ENCODE results near the gene XPR1. TPM values are rescaled to one million over a fixed set of nuclear protein-coding genes. Genes with fewer than 3 reads are reported as not detected.

XPR1 gene
- total RNA-seq, 1 donor from 2014 or later, result 71.8 TPM

DNA sequence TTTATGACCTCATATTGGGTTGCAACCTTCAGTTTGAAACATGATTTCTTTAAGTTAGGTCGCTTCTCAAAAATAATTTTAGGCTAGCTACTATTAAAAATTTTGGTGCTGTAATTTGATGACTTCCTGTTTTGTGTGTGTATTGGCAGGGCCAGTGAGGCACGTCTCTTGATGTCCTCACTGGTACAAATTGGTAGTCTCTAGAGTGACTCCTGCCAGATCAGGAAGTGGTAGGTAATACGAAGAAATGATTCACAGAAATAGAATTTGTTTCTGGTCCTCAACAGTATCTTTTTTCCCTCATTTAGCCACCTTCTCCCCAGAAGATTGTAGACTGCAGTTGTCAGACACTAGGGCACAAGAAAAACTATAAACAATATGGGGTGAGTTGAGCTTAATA is 160.0 kb downstream of the XPR1 start:
- Mint-ChIP-seq H3K27me3 (ENCODE audit: unreplicated experiment) (peaks cover 3% of the 10 kb centered on the region), H3K4me3 (ENCODE audit: unreplicated experiment) (no peak overlapping the region), H3K9me3 (ENCODE audit: unreplicated experiment) (no peaks in the 10 kb centered on the region), H3K27ac (ENCODE audit: unreplicated experiment) (no peak overlapping the region), H3K36me3 (ENCODE audit: low read depth, unreplicated experiment) (peaks cover 11% of the 10 kb centered on the region), H3K4me1 (ENCODE audit: unreplicated experiment) (peaks cover 24% of the 10 kb centered on the region)
- TF ChIP-seq, protein P1, sequence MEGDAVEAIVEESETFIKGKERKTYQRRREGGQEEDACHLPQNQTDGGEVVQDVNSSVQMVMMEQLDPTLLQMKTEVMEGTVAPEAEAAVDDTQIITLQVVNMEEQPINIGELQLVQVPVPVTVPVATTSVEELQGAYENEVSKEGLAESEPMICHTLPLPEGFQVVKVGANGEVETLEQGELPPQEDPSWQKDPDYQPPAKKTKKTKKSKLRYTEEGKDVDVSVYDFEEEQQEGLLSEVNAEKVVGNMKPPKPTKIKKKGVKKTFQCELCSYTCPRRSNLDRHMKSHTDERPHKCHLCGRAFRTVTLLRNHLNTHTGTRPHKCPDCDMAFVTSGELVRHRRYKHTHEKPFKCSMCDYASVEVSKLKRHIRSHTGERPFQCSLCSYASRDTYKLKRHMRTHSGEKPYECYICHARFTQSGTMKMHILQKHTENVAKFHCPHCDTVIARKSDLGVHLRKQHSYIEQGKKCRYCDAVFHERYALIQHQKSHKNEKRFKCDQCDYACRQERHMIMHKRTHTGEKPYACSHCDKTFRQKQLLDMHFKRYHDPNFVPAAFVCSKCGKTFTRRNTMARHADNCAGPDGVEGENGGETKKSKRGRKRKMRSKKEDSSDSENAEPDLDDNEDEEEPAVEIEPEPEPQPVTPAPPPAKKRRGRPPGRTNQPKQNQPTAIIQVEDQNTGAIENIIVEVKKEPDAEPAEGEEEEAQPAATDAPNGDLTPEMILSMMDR (IDR thresholded peaks at IDR 0.05; ENCODE audit: unreplicated experiment), result no peak
- DNase-seq (ENCODE audit: low spot score), result no peak

DNA sequence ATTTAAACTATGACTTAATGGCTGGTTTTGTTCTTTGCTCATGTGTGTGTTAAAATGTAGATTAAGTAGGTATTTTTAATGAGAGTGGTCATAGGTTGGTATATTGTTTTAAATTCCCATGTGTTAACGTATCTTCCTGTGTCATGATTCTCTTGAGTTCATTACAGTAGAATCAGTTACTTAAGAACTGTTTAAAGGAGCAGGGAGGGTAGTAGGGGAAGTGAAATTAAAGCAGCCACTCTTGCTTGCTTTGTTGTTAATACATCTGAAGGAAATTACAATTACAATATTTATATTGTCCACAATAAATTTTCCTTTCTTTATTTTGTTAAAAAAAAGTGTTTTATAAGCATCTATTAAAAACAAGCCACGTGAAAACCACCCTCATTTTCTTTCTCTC is 161.6 kb downstream of the XPR1 start:
- TF ChIP-seq, protein P1 (IDR thresholded peaks at IDR 0.05; ENCODE audit: unreplicated experiment), result no peak
- Mint-ChIP-seq H3K4me1 (ENCODE audit: unreplicated experiment) (peaks cover 25% of the 10 kb centered on the region), H3K36me3 (ENCODE audit: low read depth, unreplicated experiment) (peaks cover 11% of the 10 kb centered on the region), H3K27ac (ENCODE audit: unreplicated experiment) (no peak overlapping the region), H3K9me3 (ENCODE audit: unreplicated experiment) (no peaks in the 10 kb centered on the region), H3K27me3 (ENCODE audit: unreplicated experiment) (peaks cover 3% of the 10 kb centered on the region), H3K4me3 (ENCODE audit: unreplicated experiment) (no peak overlapping the region)
- no peak for DNase-seq (ENCODE audit: low spot score)

DNA sequence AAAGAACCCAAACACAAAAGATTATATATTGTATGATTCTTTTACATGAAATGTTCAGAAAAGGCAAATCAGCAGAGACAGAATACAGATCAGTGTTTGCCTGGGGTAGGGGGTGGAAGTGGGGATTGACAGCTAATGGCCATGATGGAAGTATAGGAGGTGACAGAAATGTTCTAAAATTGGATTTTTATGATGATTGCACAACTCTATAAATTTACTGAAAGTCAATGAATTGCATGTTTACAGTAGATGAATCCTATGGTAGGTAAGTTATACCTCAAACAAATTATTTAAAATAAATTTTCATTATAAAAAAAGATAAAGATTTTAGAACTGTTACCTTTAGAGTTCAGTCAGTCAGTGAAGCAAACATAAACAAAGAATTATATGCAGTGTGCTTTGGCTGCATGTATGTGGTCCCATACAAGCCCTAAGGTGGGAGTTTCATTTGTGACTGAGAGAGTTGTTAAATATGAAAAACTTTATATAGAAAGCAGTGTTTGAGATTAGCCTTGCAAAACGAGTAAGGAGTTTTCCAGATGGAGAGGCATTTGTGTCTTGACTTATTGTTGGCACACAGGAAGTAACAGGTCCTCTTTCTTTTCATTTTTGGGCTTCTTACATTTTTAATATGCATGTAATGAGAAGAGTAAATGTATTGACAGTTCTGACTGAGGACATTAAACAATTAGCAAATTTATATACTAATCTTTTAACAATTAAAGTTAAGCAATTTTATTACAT is 165.2 kb downstream of the XPR1 start:
- Mint-ChIP-seq H3K36me3 (ENCODE audit: low read depth, unreplicated experiment) (no peaks in the 10 kb centered on the region), H3K4me1 (ENCODE audit: unreplicated experiment) (peaks cover 40% of the 10 kb centered on the region), H3K27ac (ENCODE audit: unreplicated experiment) (no peak overlapping the region), H3K9me3 (ENCODE audit: unreplicated experiment) (no peaks in the 10 kb centered on the region), H3K27me3 (ENCODE audit: unreplicated experiment) (peaks cover 3% of the 10 kb centered on the region), H3K4me3 (ENCODE audit: unreplicated experiment) (no peak overlapping the region)
- TF ChIP-seq, protein P1 (IDR thresholded peaks at IDR 0.05; ENCODE audit: unreplicated experiment), result no peak
- DNase-seq (ENCODE audit: low spot score), result no peak

DNA sequence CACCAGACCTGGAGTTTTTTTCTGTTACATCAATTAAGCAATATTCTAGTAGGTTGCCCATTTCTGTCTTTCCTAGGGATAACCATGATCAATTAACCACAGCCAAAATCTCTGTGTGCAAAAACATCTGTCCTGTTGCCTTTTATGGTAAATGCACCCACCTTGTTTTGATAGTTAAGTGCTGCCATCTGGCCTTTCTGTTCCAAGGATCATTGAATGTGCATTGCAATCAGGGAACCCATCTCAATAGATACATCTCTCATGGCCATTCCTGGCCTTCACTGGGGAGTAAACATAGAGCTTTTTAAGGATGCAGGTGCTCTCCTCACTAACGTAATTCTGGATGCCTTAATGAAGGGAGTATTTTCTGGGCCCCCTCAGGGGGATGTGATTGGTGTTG is 169.1 kb downstream of the XPR1 start:
- no peak overlapping the region for H3K27ac Mint-ChIP-seq (ENCODE audit: unreplicated experiment)
- no peaks in the 10 kb centered on the region for H3K36me3 Mint-ChIP-seq (ENCODE audit: low read depth, unreplicated experiment)
- peaks cover 3% of the 10 kb centered on the region for H3K27me3 Mint-ChIP-seq (ENCODE audit: unreplicated experiment)
- no peak overlapping the region for H3K4me3 Mint-ChIP-seq (ENCODE audit: unreplicated experiment)
- no peak for DNase-seq (ENCODE audit: low spot score)
- TF ChIP-seq, protein P1 (IDR thresholded peaks at IDR 0.05; ENCODE audit: unreplicated experiment), result no peak
- H3K9me3 Mint-ChIP-seq (ENCODE audit: unreplicated experiment), result no peaks in the 10 kb centered on the region
- peaks cover 21% of the 10 kb centered on the region for H3K4me1 Mint-ChIP-seq (ENCODE audit: unreplicated experiment)

DNA sequence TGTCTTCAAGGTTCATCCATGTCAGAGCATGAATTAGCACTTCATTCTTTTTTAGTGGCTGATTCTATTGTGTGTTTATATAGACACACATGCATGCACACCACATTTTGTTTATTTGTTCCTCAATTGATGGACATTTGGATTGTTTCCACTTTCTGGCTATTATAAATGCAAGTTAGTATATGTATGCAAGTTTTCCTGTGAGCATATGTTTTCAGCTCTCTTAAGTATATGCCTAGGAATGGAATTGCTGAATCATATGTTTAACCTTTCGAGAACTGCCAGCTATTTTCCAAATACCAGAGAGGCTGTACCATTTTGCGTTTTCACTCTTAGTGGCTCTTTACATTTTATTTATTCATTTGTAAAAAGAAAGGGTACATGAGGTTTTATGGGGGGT is 171.0 kb downstream of the XPR1 start:
- no peak for DNase-seq (ENCODE audit: low spot score)
- Mint-ChIP-seq H3K27ac (ENCODE audit: unreplicated experiment) (no peak overlapping the region), H3K9me3 (ENCODE audit: unreplicated experiment) (no peaks in the 10 kb centered on the region), H3K4me1 (ENCODE audit: unreplicated experiment) (peaks cover 18% of the 10 kb centered on the region), H3K27me3 (ENCODE audit: unreplicated experiment) (peaks cover 3% of the 10 kb centered on the region), H3K4me3 (ENCODE audit: unreplicated experiment) (no peak overlapping the region), H3K36me3 (ENCODE audit: low read depth, unreplicated experiment) (peaks cover 7% of the 10 kb centered on the region)
- TF ChIP-seq, protein P1 (IDR thresholded peaks at IDR 0.05; ENCODE audit: unreplicated experiment), result no peak

Measured in endothelial cell (in vitro differentiated cells).